Bronchial epithelial cell (primary cell): ENCODE data around the gene RTKN. TPM values are rescaled to one million over a fixed set of nuclear protein-coding genes. Genes with fewer than 3 reads are reported as not detected.
A peak's percentile ranks its signal among the peaks of the same experiment; 100 is the strongest.
"Not testable (repeated sequence)": the region's sequence is repeated elsewhere in the genome, so short reads cannot be mapped to it uniquely, and the experiment has no call there.

Source experiments
- DNase-seq: peaks from one replicate; pipeline ENCODE4 v3.0.0-alpha.2; 2010; ENCODE audit warnings: low read depth
- FAIRE-seq: peaks from 2 replicates; lab custom pipeline; 2011; peaks lifted over from hg19 to GRCh38; lab: Jason Lieb, UNC
- H3K27me3 ChIP-seq: 2 replicates; pipeline ENCODE4 v1.5.1; 2011; ENCODE audit warnings: low read length; ENCODE audit not compliant: control insufficient read depth, insufficient read depth
- H3K36me3 ChIP-seq: 2 replicates; pipeline ENCODE4 v1.5.1; 2011; ENCODE audit warnings: low read length; ENCODE audit not compliant: control insufficient read depth, insufficient read depth
- H3K4me3 ChIP-seq: 2 replicates; pipeline ENCODE4 v1.5.1; 2011; ENCODE audit warnings: mild to moderate bottlenecking, low read depth, low read length, control low read depth
- total RNA-seq: library from RNA; depleted of rRNA; stranded (reverse); fragments of >200 nt; gene quantifications from 2 replicates; pipeline ENCODE4 v1.2.1, GENCODE V29; 2014
- TF ChIP-seq, protein P1 (sequence below): IDR thresholded peaks from 2 replicates; pipeline ENCODE4 v1.5.1; 2011; ENCODE audit warnings: mild to moderate bottlenecking, moderate library complexity, low read length, control low read depth, inconsistent platforms; ENCODE audit not compliant: insufficient read depth, severe bottlenecking

RTKN gene, protein sequence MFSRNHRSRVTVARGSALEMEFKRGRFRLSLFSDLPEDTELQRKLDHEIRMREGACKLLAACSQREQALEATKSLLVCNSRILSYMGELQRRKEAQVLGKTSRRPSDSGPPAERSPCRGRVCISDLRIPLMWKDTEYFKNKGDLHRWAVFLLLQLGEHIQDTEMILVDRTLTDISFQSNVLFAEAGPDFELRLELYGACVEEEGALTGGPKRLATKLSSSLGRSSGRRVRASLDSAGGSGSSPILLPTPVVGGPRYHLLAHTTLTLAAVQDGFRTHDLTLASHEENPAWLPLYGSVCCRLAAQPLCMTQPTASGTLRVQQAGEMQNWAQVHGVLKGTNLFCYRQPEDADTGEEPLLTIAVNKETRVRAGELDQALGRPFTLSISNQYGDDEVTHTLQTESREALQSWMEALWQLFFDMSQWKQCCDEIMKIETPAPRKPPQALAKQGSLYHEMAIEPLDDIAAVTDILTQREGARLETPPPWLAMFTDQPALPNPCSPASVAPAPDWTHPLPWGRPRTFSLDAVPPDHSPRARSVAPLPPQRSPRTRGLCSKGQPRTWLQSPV
- 22.1 and 24.1 TPM in 2 replicates for total RNA-seq

- FAIRE-seq = no peak
Observed at GRCh38 chr2:74441690-74442482, at the start of gene RTKN. Gene RTKN (minus strand): TSS chr2:74441937. CDS start chr2:74441816, 121 bp downstream.

DNA sequence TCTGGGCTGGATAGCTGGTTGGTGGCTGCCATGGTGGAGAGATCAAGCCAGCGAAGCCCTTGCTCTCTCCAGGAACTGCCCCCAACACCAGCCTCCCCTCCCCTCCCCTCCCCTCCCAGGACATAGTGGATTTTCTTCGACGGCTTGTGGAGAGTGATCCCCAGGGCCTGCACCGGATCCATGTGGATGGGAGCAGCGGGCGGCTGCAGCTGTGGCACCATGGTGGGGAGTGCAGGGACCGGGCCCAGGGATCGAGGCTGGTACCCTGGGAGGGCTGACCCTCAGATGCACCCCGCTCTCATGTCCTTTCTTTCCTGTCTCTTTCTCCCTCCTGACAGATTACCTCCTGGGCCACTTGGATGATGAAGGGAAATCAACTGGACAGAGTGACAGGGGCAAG lies 48.2 kb upstream of the RTKN start:
- H3K36me3 ChIP-seq = peaks cover 15% of the 10 kb centered on the region
- H3K4me3 ChIP-seq = no peak overlapping the region
- TF ChIP-seq, protein P1, sequence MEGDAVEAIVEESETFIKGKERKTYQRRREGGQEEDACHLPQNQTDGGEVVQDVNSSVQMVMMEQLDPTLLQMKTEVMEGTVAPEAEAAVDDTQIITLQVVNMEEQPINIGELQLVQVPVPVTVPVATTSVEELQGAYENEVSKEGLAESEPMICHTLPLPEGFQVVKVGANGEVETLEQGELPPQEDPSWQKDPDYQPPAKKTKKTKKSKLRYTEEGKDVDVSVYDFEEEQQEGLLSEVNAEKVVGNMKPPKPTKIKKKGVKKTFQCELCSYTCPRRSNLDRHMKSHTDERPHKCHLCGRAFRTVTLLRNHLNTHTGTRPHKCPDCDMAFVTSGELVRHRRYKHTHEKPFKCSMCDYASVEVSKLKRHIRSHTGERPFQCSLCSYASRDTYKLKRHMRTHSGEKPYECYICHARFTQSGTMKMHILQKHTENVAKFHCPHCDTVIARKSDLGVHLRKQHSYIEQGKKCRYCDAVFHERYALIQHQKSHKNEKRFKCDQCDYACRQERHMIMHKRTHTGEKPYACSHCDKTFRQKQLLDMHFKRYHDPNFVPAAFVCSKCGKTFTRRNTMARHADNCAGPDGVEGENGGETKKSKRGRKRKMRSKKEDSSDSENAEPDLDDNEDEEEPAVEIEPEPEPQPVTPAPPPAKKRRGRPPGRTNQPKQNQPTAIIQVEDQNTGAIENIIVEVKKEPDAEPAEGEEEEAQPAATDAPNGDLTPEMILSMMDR = no peak
- no peak for FAIRE-seq
- no peaks in the 10 kb centered on the region for H3K27me3 ChIP-seq
- DNase-seq = no peak

More at GRCh38 chr2:74441690-74442482, at the start of gene RTKN:
- TF ChIP-seq, protein P1 = peak; percentile 16
- peak; percentile 64 for DNase-seq
- no peaks in the 10 kb centered on the region for H3K27me3 ChIP-seq
- H3K36me3 ChIP-seq = no peaks in the 10 kb centered on the region
- H3K4me3 ChIP-seq = peak within 1 kb of the TSS; percentile 64

GRCh38 chr2:74488643-74489481 lies 47.1 kb upstream of the RTKN start:
- no peak for FAIRE-seq
- peaks cover 14% of the 10 kb centered on the region for H3K36me3 ChIP-seq
- no peak overlapping the region for H3K4me3 ChIP-seq
- no peaks in the 10 kb centered on the region for H3K27me3 ChIP-seq
- TF ChIP-seq, protein P1 = no peak
- DNase-seq = no peak

GRCh38 chr2:74486141-74486540 lies 44.4 kb upstream of the RTKN start:
- Histone ChIP-seq H3K27me3 (no peaks in the 10 kb centered on the region), H3K4me3 (no peak overlapping the region), H3K36me3 (peaks cover 6% of the 10 kb centered on the region)
- DNase-seq (no peak), FAIRE-seq (no peak)
- TF ChIP-seq, protein P1 = no peak

DNA sequence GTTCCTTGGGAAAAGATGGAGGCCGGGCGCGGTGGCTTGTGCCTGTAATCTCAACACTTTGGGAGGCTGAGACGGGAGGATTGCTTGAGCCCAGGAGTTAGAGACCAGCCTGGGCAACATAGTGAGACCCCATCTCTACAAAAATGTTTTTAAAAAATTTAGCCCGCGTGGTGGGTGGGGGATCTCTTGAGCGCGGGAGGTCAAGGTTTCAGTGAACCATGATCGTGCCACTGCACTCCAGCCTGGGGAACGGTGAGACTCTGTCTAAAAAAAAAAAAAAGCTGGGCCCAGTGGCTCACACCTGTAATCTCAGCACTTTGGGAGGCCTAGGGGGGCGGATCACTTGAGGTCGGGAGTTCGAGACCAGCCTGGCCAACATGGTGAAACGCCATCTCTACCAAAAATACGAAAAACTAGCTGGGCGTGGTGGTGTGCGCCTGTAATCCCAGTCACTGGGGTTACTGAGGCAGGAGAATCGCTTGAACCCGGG lies 42.0 kb upstream of the RTKN start:
- peak overlapping the region; percentile 91 for H3K4me3 ChIP-seq
- not testable (repeated sequence) for H3K27me3 ChIP-seq, DNase-seq, H3K36me3 ChIP-seq, FAIRE-seq
